Suppressor macrophage treated with lipopolysaccharide for 1 hour (primary cell): ENCODE measurements around the gene TMEM169.

Experiments
- DNase-seq, 3 donors: peaks; one replicate each; pipeline ENCODE4 v3.0.0-alpha.2; 2020 to 2022

Gene TMEM169

GRCh38 chr2:216081487-216082116 is at the start of gene TMEM169, which contains the start of gene PECR:
TSS of gene TMEM169 (plus strand) at chr2:216081919. CDS start at chr2:216095964, 14,045 bp downstream.
TSS of gene PECR (minus strand) at chr2:216081809. CDS start at chr2:216081741, 68 bp downstream.
- DNase-seq = peak; percentile 70 to 90 (median 79)

GRCh38 chr2:216031960-216032689 is 49.6 kb upstream of the TMEM169 start:
- DNase-seq = peak; percentile 20 to 76 (median 51)

GRCh38 chr2:216033403-216033802 is 48.3 kb upstream of the TMEM169 start:
- no peak for DNase-seq

GRCh38 chr2:216034065-216034464 is 47.7 kb upstream of the TMEM169 start:
- DNase-seq = peak; percentile 78 to 80 (median 78)

GRCh38 chr2:216039918-216040317 is 41.8 kb upstream of the TMEM169 start:
- DNase-seq = no peak

- DNase-seq = no peak
Observed at GRCh38 chr2:216041438-216041837, 40.3 kb upstream of the TMEM169 start.

- DNase-seq = no peak
Observed at GRCh38 chr2:216043949-216044348, 37.8 kb upstream of the TMEM169 start.

GRCh38 chr2:216044883-216045486 is 36.7 kb upstream of the TMEM169 start:
- no peak for DNase-seq

GRCh38 chr2:216047397-216047796 is 34.3 kb upstream of the TMEM169 start:
- DNase-seq = no peak

- no peak for DNase-seq
Observed at GRCh38 chr2:216049452-216049851, 32.3 kb upstream of the TMEM169 start.

- no peak for DNase-seq
Observed at GRCh38 chr2:216051350-216051749, 30.4 kb upstream of the TMEM169 start.

- no peak for DNase-seq
Observed at GRCh38 chr2:216052420-216052819, 29.3 kb upstream of the TMEM169 start.

- DNase-seq = no peak
Observed at GRCh38 chr2:216055680-216056079, 26.0 kb upstream of the TMEM169 start.

- DNase-seq = peak in 2 of 3 donors; percentile 17 to 41
Observed at GRCh38 chr2:216056739-216057138, 25.0 kb upstream of the TMEM169 start.

GRCh38 chr2:216057688-216058193 is 24.0 kb upstream of the TMEM169 start:
- DNase-seq = peak; percentile 62 to 79 (median 76)

GRCh38 chr2:216059233-216059834 is 22.4 kb upstream of the TMEM169 start:
- DNase-seq = peak in 1 of 3 donors; percentile 17

- peak in 1 of 3 donors; percentile 31 for DNase-seq
Observed at GRCh38 chr2:216064014-216064630, 17.6 kb upstream of the TMEM169 start.

GRCh38 chr2:216064665-216065064 is 17.1 kb upstream of the TMEM169 start:
- DNase-seq = peak; percentile 35 to 68 (median 63)

- no peak for DNase-seq
Observed at GRCh38 chr2:216066230-216066629, 15.5 kb upstream of the TMEM169 start.

- DNase-seq = no peak
Observed at GRCh38 chr2:216069028-216069427, 12.7 kb upstream of the TMEM169 start.

GRCh38 chr2:216070195-216070594 is 11.5 kb upstream of the TMEM169 start:
- DNase-seq = no peak

GRCh38 chr2:216071111-216071851 is 10.4 kb upstream of the TMEM169 start:
- no peak for DNase-seq
